ENCODE results near the gene KIF6. TPM values are rescaled to one million over a fixed set of nuclear protein-coding genes. Genes with fewer than 3 reads are reported as not detected.
"Not testable (repeated sequence)": the region's sequence is repeated elsewhere in the genome, so short reads cannot be mapped to it uniquely, and the experiment has no call there.

KIF6 gene
- polyA plus RNA-seq, 4 donors: 0.18 to 1.2 TPM; not detected in 2

GRCh38 chr6:39516471-39516870 lies 208.7 kb downstream of the KIF6 start:
- H3K27ac ChIP-seq (ENCODE audit: low read depth in 1 of 3, low read length in 2 of 3): no peak overlapping the region
- H3K36me3 ChIP-seq (ENCODE audit: control insufficient read depth in 3 of 3, insufficient read depth in 2 of 3, low read depth in 1 of 3, low read length in 3 of 3): no peaks in the 10 kb centered on the region
- H3K27me3 ChIP-seq (ENCODE audit: control insufficient read depth in 3 of 3, insufficient read depth in 3 of 3, low read length in 3 of 3): no peaks in the 10 kb centered on the region
- FAIRE-seq: no peak
- no peaks in the 10 kb centered on the region for H3K9me3 ChIP-seq (ENCODE audit: control insufficient read depth in 2 of 2, insufficient read depth in 1 of 2, low read depth in 1 of 2, low read length in 1 of 2)
- H3K4me3 ChIP-seq (ENCODE audit: low read depth in 1 of 3, low read length in 3 of 3): no peak overlapping the region
- H3K4me1 ChIP-seq (ENCODE audit: control insufficient read depth in 3 of 3, insufficient read depth in 2 of 3, low read depth in 1 of 3, low read length in 2 of 3): no peaks in the 10 kb centered on the region
- DNase-seq: no peak

- DNase-seq (no peak), FAIRE-seq (no peak)
- Histone ChIP-seq H3K4me1 (ENCODE audit: control insufficient read depth in 3 of 3, insufficient read depth in 2 of 3, low read depth in 1 of 3, low read length in 2 of 3) (no peaks in the 10 kb centered on the region), H3K27ac (ENCODE audit: low read depth in 1 of 3, low read length in 2 of 3) (no peak overlapping the region), H3K9me3 (ENCODE audit: control insufficient read depth in 2 of 2, insufficient read depth in 1 of 2, low read depth in 1 of 2, low read length in 1 of 2) (no peaks in the 10 kb centered on the region), H3K4me3 (ENCODE audit: low read depth in 1 of 3, low read length in 3 of 3) (no peak overlapping the region), H3K36me3 (ENCODE audit: control insufficient read depth in 3 of 3, insufficient read depth in 2 of 3, low read depth in 1 of 3, low read length in 3 of 3) (no peaks in the 10 kb centered on the region), H3K27me3 (ENCODE audit: control insufficient read depth in 3 of 3, insufficient read depth in 3 of 3, low read length in 3 of 3) (no peaks in the 10 kb centered on the region)
- 58 to 82% (median 74%) methylated on average over 4 of the region's 4 CpGs for WGBS, 3 donors
Observed at GRCh38 chr6:39515471-39515870, 209.7 kb downstream of the KIF6 start.

GRCh38 chr6:39515006-39515405 lies 210.2 kb downstream of the KIF6 start:
- Histone ChIP-seq H3K27me3 (ENCODE audit: control insufficient read depth in 3 of 3, insufficient read depth in 3 of 3, low read length in 3 of 3) (no peaks in the 10 kb centered on the region), H3K4me3 (ENCODE audit: low read depth in 1 of 3, low read length in 3 of 3) (no peak overlapping the region), H3K9me3 (ENCODE audit: control insufficient read depth in 2 of 2, insufficient read depth in 1 of 2, low read depth in 1 of 2, low read length in 1 of 2) (no peaks in the 10 kb centered on the region), H3K27ac (ENCODE audit: low read depth in 1 of 3, low read length in 2 of 3) (no peak overlapping the region), H3K36me3 (ENCODE audit: control insufficient read depth in 3 of 3, insufficient read depth in 2 of 3, low read depth in 1 of 3, low read length in 3 of 3) (no peaks in the 10 kb centered on the region), H3K4me1 (ENCODE audit: control insufficient read depth in 3 of 3, insufficient read depth in 2 of 3, low read depth in 1 of 3, low read length in 2 of 3) (no peaks in the 10 kb centered on the region)
- no peak for DNase-seq
- no peak for FAIRE-seq
- 75 to 81% (median 80%) methylated on average over 3 of the region's 3 CpGs for WGBS, 3 donors

- H3K4me3 ChIP-seq (ENCODE audit: low read depth in 1 of 3, low read length in 3 of 3); H3K36me3 ChIP-seq (ENCODE audit: control insufficient read depth in 3 of 3, insufficient read depth in 2 of 3, low read depth in 1 of 3, low read length in 3 of 3); H3K27ac ChIP-seq (ENCODE audit: low read depth in 1 of 3, low read length in 2 of 3); H3K9me3 ChIP-seq (ENCODE audit: control insufficient read depth in 2 of 2, insufficient read depth in 1 of 2, low read depth in 1 of 2, low read length in 1 of 2); DNase-seq; FAIRE-seq; H3K27me3 ChIP-seq (ENCODE audit: control insufficient read depth in 3 of 3, insufficient read depth in 3 of 3, low read length in 3 of 3); H3K4me1 ChIP-seq (ENCODE audit: control insufficient read depth in 3 of 3, insufficient read depth in 2 of 3, low read depth in 1 of 3, low read length in 2 of 3): not testable (repeated sequence)
- 86 to 90% (median 89%) methylated on average over 4 to 5 of the region's 5 CpGs for WGBS, 3 donors
Observed at GRCh38 chr6:39509831-39510230, 215.4 kb downstream of the KIF6 start.

- no peak for FAIRE-seq
- H3K4me1 ChIP-seq (ENCODE audit: control insufficient read depth in 3 of 3, insufficient read depth in 2 of 3, low read depth in 1 of 3, low read length in 2 of 3): no peaks in the 10 kb centered on the region
- no peak for DNase-seq
- H3K27ac ChIP-seq (ENCODE audit: low read depth in 1 of 3, low read length in 2 of 3): no peak overlapping the region
- peaks cover 0 to 3% (median 0%) of the 10 kb centered on the region in 3 donors for H3K27me3 ChIP-seq (ENCODE audit: control insufficient read depth in 3 of 3, insufficient read depth in 3 of 3, low read length in 3 of 3)
- WGBS, 3 donors: 68 to 83% (median 82%) methylated on average over 9 of the region's 9 CpGs
- H3K9me3 ChIP-seq (ENCODE audit: control insufficient read depth in 2 of 2, insufficient read depth in 1 of 2, low read depth in 1 of 2, low read length in 1 of 2): peaks cover 0 to 5% of the 10 kb centered on the region in 2 donors
- no peaks in the 10 kb centered on the region for H3K36me3 ChIP-seq (ENCODE audit: control insufficient read depth in 3 of 3, insufficient read depth in 2 of 3, low read depth in 1 of 3, low read length in 3 of 3)
- no peak overlapping the region for H3K4me3 ChIP-seq (ENCODE audit: low read depth in 1 of 3, low read length in 3 of 3)
Observed at GRCh38 chr6:39508515-39508914, 216.7 kb downstream of the KIF6 start.

- Histone ChIP-seq H3K4me1 (ENCODE audit: control insufficient read depth in 3 of 3, insufficient read depth in 2 of 3, low read depth in 1 of 3, low read length in 2 of 3) (no peaks in the 10 kb centered on the region), H3K9me3 (ENCODE audit: control insufficient read depth in 2 of 2, insufficient read depth in 1 of 2, low read depth in 1 of 2, low read length in 1 of 2) (peaks cover 0 to 5% of the 10 kb centered on the region in 2 donors), H3K27me3 (ENCODE audit: control insufficient read depth in 3 of 3, insufficient read depth in 3 of 3, low read length in 3 of 3) (peaks cover 0 to 3% (median 0%) of the 10 kb centered on the region in 3 donors), H3K27ac (ENCODE audit: low read depth in 1 of 3, low read length in 2 of 3) (no peak overlapping the region), H3K4me3 (ENCODE audit: low read depth in 1 of 3, low read length in 3 of 3) (no peak overlapping the region), H3K36me3 (ENCODE audit: control insufficient read depth in 3 of 3, insufficient read depth in 2 of 3, low read depth in 1 of 3, low read length in 3 of 3) (no peaks in the 10 kb centered on the region)
- DNase-seq (no peak), FAIRE-seq (no peak)
- 74 to 92% (median 83%) methylated on average over 3 of the region's 3 CpGs for WGBS, 3 donors
Observed at GRCh38 chr6:39507331-39507998, 217.7 kb downstream of the KIF6 start.

GRCh38 chr6:39502362-39502955 lies 222.7 kb downstream of the KIF6 start:
- not testable (repeated sequence) for FAIRE-seq; H3K27me3 ChIP-seq (ENCODE audit: control insufficient read depth in 3 of 3, insufficient read depth in 3 of 3, low read length in 3 of 3); DNase-seq; H3K4me3 ChIP-seq (ENCODE audit: low read depth in 1 of 3, low read length in 3 of 3); H3K4me1 ChIP-seq (ENCODE audit: control insufficient read depth in 3 of 3, insufficient read depth in 2 of 3, low read depth in 1 of 3, low read length in 2 of 3); H3K27ac ChIP-seq (ENCODE audit: low read depth in 1 of 3, low read length in 2 of 3); H3K36me3 ChIP-seq (ENCODE audit: control insufficient read depth in 3 of 3, insufficient read depth in 2 of 3, low read depth in 1 of 3, low read length in 3 of 3)
- 81 to 92% (median 89%) methylated on average over 3 of the region's 3 CpGs for WGBS, 3 donors
- H3K9me3 ChIP-seq (ENCODE audit: control insufficient read depth in 2 of 2, insufficient read depth in 1 of 2, low read depth in 1 of 2, low read length in 1 of 2): peaks cover 0 to 12% of the 10 kb centered on the region in 2 donors

- no peak for FAIRE-seq
- H3K27ac ChIP-seq (ENCODE audit: low read depth in 1 of 3, low read length in 2 of 3): no peak overlapping the region
Observed at GRCh38 chr6:39499053-39499452, 226.2 kb downstream of the KIF6 start.

GRCh38 chr6:39498096-39498495 lies 227.1 kb downstream of the KIF6 start:
- H3K27ac ChIP-seq (ENCODE audit: low read depth in 1 of 3, low read length in 2 of 3): no peak overlapping the region

More at GRCh38 chr6:39499053-39499452, 226.2 kb downstream of the KIF6 start:
- Histone ChIP-seq H3K4me1 (ENCODE audit: control insufficient read depth in 3 of 3, insufficient read depth in 2 of 3, low read depth in 1 of 3, low read length in 2 of 3) (no peaks in the 10 kb centered on the region), H3K36me3 (ENCODE audit: control insufficient read depth in 3 of 3, insufficient read depth in 2 of 3, low read depth in 1 of 3, low read length in 3 of 3) (no peaks in the 10 kb centered on the region), H3K4me3 (ENCODE audit: low read depth in 1 of 3, low read length in 3 of 3) (no peak overlapping the region), H3K27me3 (ENCODE audit: control insufficient read depth in 3 of 3, insufficient read depth in 3 of 3, low read length in 3 of 3) (peaks cover 0 to 6% (median 0%) of the 10 kb centered on the region in 3 donors), H3K9me3 (ENCODE audit: control insufficient read depth in 2 of 2, insufficient read depth in 1 of 2, low read depth in 1 of 2, low read length in 1 of 2) (peaks cover 0 to 12% of the 10 kb centered on the region in 2 donors)
- no peak for DNase-seq

More at GRCh38 chr6:39498096-39498495, 227.1 kb downstream of the KIF6 start:
- FAIRE-seq (no peak), DNase-seq (no peak)
- peaks cover 0 to 6% (median 0%) of the 10 kb centered on the region in 3 donors for H3K27me3 ChIP-seq (ENCODE audit: control insufficient read depth in 3 of 3, insufficient read depth in 3 of 3, low read length in 3 of 3)
- H3K9me3 ChIP-seq (ENCODE audit: control insufficient read depth in 2 of 2, insufficient read depth in 1 of 2, low read depth in 1 of 2, low read length in 1 of 2): peaks cover 0 to 12% of the 10 kb centered on the region in 2 donors
- WGBS, 3 donors: 45 to 69% (median 54%) methylated on average over 2 of the region's 2 CpGs
- peaks cover 0 to 4% (median 0%) of the 10 kb centered on the region in 3 donors for H3K4me1 ChIP-seq (ENCODE audit: control insufficient read depth in 3 of 3, insufficient read depth in 2 of 3, low read depth in 1 of 3, low read length in 2 of 3)
- H3K36me3 ChIP-seq (ENCODE audit: control insufficient read depth in 3 of 3, insufficient read depth in 2 of 3, low read depth in 1 of 3, low read length in 3 of 3): no peaks in the 10 kb centered on the region
- no peak overlapping the region for H3K4me3 ChIP-seq (ENCODE audit: low read depth in 1 of 3, low read length in 3 of 3)

Data from small intestine (tissue), 7 donors.